DMS114 treated with DMSO at 0.1 percent for 48 hours (cell line): ENCODE results near the gene CCDC188.

Source experiments
- DNase-seq: peaks from one replicate; lab custom pipeline; 2025; ENCODE audit not compliant: unreplicated experiment; lab: John Stamatoyannopoulos, UW

CCDC188 gene

GRCh38 chr22:20135806-20136602 is 14.9 kb downstream of the CCDC188 start:
- no peak for DNase-seq

- DNase-seq, result no peak
Observed at GRCh38 chr22:20135265-20135664, 15.6 kb downstream of the CCDC188 start.

- DNase-seq, result no peak
Observed at GRCh38 chr22:20133930-20134549, 16.8 kb downstream of the CCDC188 start.

GRCh38 chr22:20132686-20133246 is 18.1 kb downstream of the CCDC188 start:
- no peak for DNase-seq

GRCh38 chr22:20131859-20132685 is 18.8 kb downstream of the CCDC188 start:
- DNase-seq, result no peak

GRCh38 chr22:20131597-20131858 is 19.3 kb downstream of the CCDC188 start, which contains the start of gene ZDHHC8:
ZDHHC8 (plus strand) TSS chr22:20131804; CDS start chr22:20131948, 144 bp downstream.
- DNase-seq, result no peak

GRCh38 chr22:20130731-20131596 is 19.9 kb downstream of the CCDC188 start:
- peak; percentile 29 for DNase-seq

- DNase-seq, result no peak
Observed at GRCh38 chr22:20130319-20130718, 20.5 kb downstream of the CCDC188 start.

- no peak for DNase-seq
Observed at GRCh38 chr22:20129747-20130014, 21.2 kb downstream of the CCDC188 start.

GRCh38 chr22:20128902-20129746 is 21.7 kb downstream of the CCDC188 start:
- no peak for DNase-seq

GRCh38 chr22:20128619-20128901 is 22.3 kb downstream of the CCDC188 start:
- DNase-seq, result no peak

GRCh38 chr22:20127869-20128618 is 22.8 kb downstream of the CCDC188 start:
- DNase-seq, result no peak

- DNase-seq, result no peak
Observed at GRCh38 chr22:20127318-20127868, 23.5 kb downstream of the CCDC188 start.

- DNase-seq, result no peak
Observed at GRCh38 chr22:20126284-20127029, 24.4 kb downstream of the CCDC188 start.

GRCh38 chr22:20125201-20126174 is 25.4 kb downstream of the CCDC188 start:
- no peak for DNase-seq

GRCh38 chr22:20124083-20124787 is 26.6 kb downstream of the CCDC188 start:
- no peak for DNase-seq
